Measurements from ENCODE around the gene ADD2. TPM values are rescaled to one million over a fixed set of nuclear protein-coding genes. Genes with fewer than 3 reads are reported as not detected.

Gene ADD2
- total RNA-seq, 3 donors from 2014 or later, result 0.43 to 4.0 (median 1.1) TPM

DNA sequence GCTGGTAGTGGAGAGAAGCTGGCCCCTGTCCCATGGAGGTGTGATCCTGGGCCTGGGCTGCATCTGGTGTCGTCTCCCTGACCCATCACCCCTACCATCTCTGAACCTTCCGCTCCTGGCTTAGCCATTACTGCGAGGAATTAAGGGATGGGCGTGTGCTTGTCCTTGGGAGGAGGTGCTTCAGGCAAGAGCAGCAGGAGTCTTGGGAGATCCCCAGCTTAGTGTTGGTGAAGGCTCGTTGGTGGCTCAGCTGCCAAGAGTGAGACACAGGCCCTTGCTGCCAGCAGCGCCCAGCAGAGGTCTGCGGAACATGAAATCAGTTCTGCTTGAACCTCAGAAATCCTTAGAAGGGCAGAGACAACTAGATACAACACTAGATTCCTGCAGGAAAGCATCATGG lies 154.5 kb downstream of the ADD2 start:
- Histone ChIP-seq H3K36me3 (ENCODE audit: low read depth) (no peaks in the 10 kb centered on the region), H3K4me3 (no peak overlapping the region), H3K4me1 (ENCODE audit: low read depth) (peaks cover 3% of the 10 kb centered on the region), H3K9me3 (no peaks in the 10 kb centered on the region)
- no peak for ATAC-seq
- intact Hi-C loops (cut with DNase I, micrococcal nuclease), result loop anchor here (10.0 kb wide), 1 partner anchor 309 kb away; the partner anchor contains the start of gene FAM136A (in 2 of the 2)
- TF ChIP-seq, protein P1, sequence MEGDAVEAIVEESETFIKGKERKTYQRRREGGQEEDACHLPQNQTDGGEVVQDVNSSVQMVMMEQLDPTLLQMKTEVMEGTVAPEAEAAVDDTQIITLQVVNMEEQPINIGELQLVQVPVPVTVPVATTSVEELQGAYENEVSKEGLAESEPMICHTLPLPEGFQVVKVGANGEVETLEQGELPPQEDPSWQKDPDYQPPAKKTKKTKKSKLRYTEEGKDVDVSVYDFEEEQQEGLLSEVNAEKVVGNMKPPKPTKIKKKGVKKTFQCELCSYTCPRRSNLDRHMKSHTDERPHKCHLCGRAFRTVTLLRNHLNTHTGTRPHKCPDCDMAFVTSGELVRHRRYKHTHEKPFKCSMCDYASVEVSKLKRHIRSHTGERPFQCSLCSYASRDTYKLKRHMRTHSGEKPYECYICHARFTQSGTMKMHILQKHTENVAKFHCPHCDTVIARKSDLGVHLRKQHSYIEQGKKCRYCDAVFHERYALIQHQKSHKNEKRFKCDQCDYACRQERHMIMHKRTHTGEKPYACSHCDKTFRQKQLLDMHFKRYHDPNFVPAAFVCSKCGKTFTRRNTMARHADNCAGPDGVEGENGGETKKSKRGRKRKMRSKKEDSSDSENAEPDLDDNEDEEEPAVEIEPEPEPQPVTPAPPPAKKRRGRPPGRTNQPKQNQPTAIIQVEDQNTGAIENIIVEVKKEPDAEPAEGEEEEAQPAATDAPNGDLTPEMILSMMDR (IDR thresholded peaks at IDR 0.05), result no peak
- DNase-seq, result no peak

DNA sequence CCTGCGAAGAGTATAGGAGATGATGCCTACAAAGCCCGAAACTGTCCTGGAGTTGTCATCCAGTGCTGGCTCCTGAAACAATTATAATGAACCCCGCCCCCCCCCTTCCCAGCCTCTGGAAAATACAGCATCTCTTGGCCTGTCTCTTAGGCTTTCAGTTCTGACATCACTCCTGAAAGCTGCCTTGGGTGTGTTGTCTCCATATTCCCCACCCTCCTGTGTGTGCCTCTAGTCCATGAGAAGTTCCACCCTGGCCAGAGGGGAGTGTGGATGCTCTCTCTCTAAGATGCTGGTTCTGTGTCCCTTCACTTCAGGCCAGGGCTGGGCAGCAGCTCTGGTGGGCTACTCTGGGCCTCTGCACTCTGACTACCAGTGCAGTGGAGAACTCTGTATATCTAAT lies 155.4 kb downstream of the ADD2 start:
- Histone ChIP-seq H3K36me3 (ENCODE audit: low read depth) (no peaks in the 10 kb centered on the region), H3K4me3 (no peak overlapping the region), H3K4me1 (ENCODE audit: low read depth) (peaks cover 3% of the 10 kb centered on the region), H3K9me3 (no peaks in the 10 kb centered on the region)
- ATAC-seq (no peak), DNase-seq (no peak)
- TF ChIP-seq, protein P1 (IDR thresholded peaks at IDR 0.05), result no peak
- intact Hi-C loops (cut with DNase I, micrococcal nuclease), result loop anchor here (10.0 kb wide), 1 partner anchor 308 kb away; the partner anchor contains the start of gene FAM136A (in 2 of the 2)

DNA sequence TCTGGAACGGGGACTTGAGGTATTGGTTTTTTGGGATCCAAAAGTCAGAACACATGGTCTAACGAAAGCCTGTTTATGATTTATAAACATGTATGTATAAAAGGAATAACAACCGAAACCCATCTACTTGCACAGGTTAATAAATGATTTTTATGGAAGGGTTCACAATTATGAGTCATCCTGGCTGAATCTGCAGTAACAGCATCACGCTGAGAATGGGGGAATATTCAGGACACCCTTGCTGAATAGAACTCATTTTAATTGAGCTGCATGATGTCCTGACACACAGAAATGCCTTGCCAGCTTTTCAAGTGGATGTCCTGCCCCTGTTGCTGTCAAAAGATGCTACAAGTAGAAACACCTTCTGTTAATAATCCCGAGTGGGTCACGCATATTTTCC lies 159.6 kb downstream of the ADD2 start:
- intact Hi-C loops (cut with DNase I, micrococcal nuclease), result no loop called here
- no peak for DNase-seq
- no peaks in the 10 kb centered on the region for H3K36me3 ChIP-seq (ENCODE audit: low read depth)

DNA sequence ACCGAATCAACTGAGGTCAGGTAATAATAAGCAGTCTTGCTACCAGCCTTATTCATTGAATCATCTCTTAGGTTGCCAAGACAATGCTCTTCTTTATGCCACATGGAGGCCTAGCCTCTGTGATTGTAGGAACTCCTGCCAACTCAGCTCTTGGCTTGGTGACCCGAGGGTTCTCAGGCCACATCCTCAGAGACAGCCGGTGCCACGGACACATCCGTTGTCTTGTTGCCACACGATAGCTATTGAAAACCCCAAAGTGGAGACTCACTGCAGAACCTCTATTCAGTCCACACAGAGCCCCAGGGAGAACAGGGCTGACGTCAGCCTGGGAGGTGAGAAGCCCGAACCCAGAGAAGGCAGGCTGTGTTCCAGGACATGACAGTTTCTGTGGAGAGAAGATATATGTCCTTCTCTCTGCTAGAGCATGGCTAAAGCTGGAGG lies 160.9 kb downstream of the ADD2 start:
- intact Hi-C loops (cut with DNase I, micrococcal nuclease), result no loop called here
- DNase-seq (no peak), ATAC-seq (no peak)
- Histone ChIP-seq H3K9me3 (no peaks in the 10 kb centered on the region), H3K36me3 (ENCODE audit: low read depth) (no peaks in the 10 kb centered on the region), H3K4me1 (ENCODE audit: low read depth) (no peaks in the 10 kb centered on the region), H3K4me3 (no peak overlapping the region)
- TF ChIP-seq, protein P1 (IDR thresholded peaks at IDR 0.05), result no peak

More for the DNA sequence above, 159.6 kb downstream of the ADD2 start:
- Histone ChIP-seq H3K9me3 (no peaks in the 10 kb centered on the region), H3K4me3 (no peak overlapping the region), H3K4me1 (ENCODE audit: low read depth) (no peaks in the 10 kb centered on the region)
- peak; percentile 82 for ATAC-seq
- TF ChIP-seq, protein P1 (IDR thresholded peaks at IDR 0.05), result no peak

Other genes starting within 250 kb of the ADD2 start
- gene TGFA, start 214.4 kb downstream of the ADD2 start, total RNA-seq, result 10 to 100 TPM; 13.5 to 33.5 (median 24.7) TPM
- not detected for gene FIGLA, start 22.4 kb upstream of the ADD2 start, total RNA-seq
- gene CLEC4F, start 52.4 kb upstream of the ADD2 start, total RNA-seq, result under 1 TPM in 2 of 3 donors, not detected in 1; 0.14 to 0.19 TPM
- under 1 TPM in 2 of 3 donors, not detected in 1; 0.19 to 0.61 TPM for gene CD207, start 67.6 kb upstream of the ADD2 start, total RNA-seq
- gene VAX2, start 132.4 kb upstream of the ADD2 start, total RNA-seq, result under 1 TPM in 1 of 3 donors, not detected in 2; 0.47 TPM
- not detected for gene ATP6V1B1, start 167.7 kb upstream of the ADD2 start, total RNA-seq
- gene ANKRD53, start 210.4 kb upstream of the ADD2 start, total RNA-seq, result 1 to 10 TPM in 1 of 3 donors, under 1 TPM in 2; 0.23 to 1.8 (median 0.75) TPM
- gene TEX261, start 226.7 kb upstream of the ADD2 start, total RNA-seq, result 10 to 100 TPM; 51.0 to 63.0 (median 51.4) TPM